ENCODE data around the gene ST6GALNAC3.
"Not testable (repeated sequence)": the region's sequence is repeated elsewhere in the genome, so short reads cannot be mapped to it uniquely, and the experiment has no call there.

The ST6GALNAC3 gene

DNA sequence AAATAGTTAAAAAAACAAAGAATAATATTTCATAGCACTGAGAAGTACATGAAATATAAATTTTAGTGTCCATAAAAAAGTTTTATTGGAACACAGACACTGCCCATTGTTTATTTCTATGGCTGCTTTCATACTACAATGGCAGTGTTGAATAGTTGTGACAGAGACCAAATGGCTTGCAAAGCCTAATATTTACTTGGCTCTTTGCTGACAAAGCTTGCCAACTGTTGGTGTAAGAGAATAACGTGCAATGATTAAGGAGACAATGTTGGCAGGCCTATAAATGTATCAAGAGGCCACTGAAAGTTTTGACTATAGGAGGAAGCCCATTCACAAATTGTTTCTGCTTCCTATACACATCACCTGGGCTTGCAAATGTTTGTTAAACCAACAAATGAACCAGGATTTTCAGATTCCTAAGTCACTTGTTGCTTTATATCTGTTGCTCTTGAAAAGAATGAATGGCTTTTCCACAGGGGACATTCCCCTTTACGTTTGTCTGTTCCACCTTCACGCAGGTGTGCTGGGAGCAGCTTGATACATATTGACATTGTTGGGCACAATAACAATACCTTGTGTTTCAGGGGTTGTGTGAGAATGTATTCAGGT is 5.5 kb upstream of the ST6GALNAC3 start:
- no peak overlapping the region for H3K4me3 ChIP-seq
- no peak overlapping the region for H3K27ac ChIP-seq

DNA sequence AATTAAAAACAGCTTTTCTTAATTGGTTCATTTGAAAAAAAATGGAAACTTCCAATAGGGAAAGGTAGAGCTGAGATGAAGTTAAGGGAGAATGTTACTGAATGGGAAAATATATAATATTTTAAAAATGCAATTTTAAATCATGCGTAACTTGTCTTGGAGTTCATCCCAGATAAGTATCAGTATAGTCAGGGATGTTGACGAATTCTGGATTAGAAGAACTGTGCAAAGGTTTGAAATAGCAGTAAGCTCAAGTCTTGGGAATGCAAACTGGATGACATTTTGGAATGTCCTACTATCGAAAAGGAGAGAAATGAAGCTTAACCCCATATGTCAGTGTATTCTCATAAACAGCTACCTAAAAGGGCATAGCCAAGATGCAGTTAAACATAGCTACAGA is 4.0 kb upstream of the ST6GALNAC3 start:
- H3K27ac ChIP-seq: no peak overlapping the region
- no peak overlapping the region for H3K4me3 ChIP-seq

DNA sequence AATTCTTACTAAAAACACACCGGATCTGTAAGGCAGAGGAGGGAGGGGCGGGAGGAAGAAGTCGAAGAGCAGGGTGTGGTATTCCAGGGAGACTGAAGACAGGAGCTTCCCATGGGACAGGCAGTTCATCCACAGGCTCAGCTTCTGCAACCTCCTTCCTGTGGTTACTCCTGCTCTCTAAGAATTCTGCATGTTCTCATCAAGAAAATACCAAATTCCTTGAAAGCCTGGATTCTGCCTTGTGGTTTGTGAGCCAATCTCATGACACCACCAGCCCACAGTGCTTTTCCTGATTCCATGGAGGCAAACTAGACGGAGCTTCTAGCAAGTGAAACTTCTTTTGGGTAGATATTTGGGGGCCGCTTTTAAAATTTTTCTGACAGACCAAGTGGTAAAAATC is 1.1 kb upstream of the ST6GALNAC3 start:
- Histone ChIP-seq H3K27ac (no peak overlapping the region), H3K4me3 (no peak overlapping the region)

DNA sequence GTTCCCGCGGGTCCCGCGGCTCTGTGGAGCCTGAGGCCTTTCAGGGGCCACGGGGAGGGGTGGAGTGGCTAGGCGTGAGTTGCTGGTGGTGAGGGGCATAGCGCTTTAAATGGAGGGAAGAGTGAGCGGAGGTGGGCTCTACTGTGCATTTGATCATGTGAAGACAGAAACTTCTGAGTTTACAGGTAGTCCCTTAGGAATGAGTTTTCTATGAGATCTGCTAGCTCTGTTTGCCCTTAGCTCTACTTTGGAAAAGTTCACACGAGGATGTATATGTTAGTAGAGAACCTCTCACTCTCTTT is 593 bp downstream of the ST6GALNAC3 start:
- Histone ChIP-seq H3K4me3 (peak overlapping the region; percentile 33 to 57 (median 42)), H3K27ac (peak overlapping the region in 11 of 21 experiments; percentile 9 to 73 (median 47))

DNA sequence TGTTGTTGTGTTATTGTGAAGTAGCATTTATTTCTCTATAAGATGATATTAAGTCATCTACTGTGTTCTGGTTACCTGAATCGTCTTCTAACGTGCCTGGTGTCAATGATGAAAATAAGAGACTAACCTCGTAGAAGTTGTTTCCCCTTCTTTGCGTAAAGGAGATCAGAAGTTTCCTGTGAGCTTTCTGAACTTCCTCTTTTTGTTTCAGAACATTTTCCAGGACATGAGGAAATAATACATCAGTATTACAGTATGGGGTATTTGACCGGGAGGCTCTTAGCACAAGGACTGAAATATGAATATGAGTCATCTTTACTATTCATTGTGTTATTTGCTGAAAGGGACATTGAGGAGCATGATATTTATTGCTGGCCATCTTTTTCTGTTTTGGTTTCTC is 1.3 kb downstream of the ST6GALNAC3 start:
- H3K4me3 ChIP-seq: no peak overlapping the region

DNA sequence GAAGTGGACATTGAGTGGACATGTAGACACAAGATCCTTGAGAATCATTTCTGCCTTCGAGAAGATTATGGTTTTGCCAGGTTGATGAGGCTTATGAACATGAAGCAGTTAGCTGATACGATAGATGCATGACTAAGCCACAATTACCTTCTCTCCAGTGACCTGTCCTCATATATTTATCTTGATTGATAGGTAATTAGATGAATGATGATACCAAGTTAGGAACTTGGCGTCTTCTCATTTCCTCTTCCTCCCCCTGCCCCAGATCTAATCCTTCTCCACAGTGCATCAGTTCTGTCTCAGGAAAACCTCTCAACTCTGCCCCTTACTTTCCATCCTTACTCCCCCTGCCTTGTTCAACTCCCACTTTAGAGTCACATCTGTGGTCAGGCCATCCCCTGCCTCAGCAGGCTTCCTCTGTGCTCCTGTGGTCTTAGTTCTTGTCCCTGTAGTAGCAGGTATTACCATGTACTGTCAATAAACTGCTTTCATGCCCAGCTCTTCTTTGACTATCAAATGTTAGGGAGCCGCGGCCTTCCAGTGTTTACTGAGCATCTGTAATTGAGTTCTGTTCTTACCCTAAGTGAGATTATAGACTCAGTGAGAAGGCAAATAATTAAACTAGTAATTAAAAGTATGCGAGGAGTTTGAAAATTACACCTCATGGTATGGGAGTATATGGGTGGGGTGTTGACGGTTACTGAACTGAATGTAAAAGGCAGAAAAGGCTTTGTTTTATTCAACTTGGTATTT is 5.1 kb downstream of the ST6GALNAC3 start:
- H3K4me3 ChIP-seq: no peak overlapping the region

More for the DNA sequence above, 1.3 kb downstream of the ST6GALNAC3 start:
- H3K27ac ChIP-seq: peak overlapping the region in 5 of 21 experiments; percentile 29 to 62 (median 51)

DNA sequence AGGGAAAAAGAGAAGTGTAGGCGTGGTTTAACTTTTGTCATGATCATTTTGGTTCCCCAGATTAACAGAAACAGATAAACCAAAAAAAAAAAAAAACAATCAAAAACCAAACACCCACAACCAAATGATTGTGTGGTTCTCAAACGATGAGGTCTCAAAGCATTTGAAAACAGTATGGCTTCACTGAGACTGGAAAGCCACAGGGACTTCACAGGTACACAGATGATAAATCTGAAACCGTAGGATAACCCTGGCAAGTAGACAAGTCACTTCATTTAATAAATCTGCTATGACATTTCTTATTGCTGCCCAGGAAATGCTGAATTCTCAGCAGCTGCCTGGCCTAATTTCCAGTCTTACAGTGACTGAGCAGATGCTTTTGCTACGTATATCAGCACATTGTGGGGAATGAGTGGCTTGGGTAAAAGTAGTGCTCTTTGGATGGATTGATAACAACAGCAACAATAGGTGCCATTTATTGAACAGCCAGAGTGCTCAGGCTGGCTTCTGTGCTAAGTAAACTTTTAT is 6.1 kb downstream of the ST6GALNAC3 start:
- Histone ChIP-seq H3K27ac (no peak overlapping the region), H3K4me3 (no peak overlapping the region)

More for the DNA sequence above, 5.1 kb downstream of the ST6GALNAC3 start:
- H3K27ac ChIP-seq: no peak overlapping the region

DNA sequence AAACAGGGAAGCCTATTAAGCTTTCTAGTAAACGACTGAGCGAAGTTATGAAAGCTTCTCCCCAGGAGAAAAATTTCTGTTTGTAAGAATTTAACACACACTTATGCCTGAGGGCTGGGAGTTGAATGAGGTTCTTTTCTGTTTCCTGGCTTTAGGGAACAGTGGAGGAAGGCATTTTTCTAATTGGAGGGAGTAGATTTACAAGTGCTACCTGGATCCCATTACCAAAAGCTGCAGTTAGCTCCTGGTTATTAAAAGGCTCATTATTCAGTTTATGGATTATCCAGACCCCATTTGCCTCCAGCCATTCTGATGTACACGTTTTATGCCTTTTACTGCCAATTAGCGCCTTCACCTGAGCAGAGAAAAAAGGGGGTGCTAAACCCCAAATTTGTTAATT is 7.5 kb downstream of the ST6GALNAC3 start:
- Histone ChIP-seq H3K4me3 (no peak overlapping the region), H3K27ac (no peak overlapping the region)

DNA sequence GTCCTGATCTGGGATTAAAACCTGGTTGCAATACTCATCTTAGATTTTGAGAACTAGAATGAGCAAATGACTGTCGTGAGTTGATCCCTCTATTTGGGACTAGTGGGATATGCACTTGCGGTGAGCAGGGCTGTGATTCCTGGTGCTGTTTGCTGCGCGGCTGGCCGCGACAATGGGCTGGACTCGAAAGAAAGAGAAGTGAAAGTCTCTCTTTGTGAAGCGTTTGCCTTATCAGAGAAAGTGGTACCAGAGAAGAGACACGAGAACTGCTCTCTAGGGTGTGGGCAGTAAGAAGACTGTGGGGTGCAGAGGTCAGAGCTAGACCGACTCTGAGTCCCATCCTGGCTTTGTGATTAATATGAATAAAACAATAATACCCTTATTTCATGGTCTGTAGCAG is 8.6 kb downstream of the ST6GALNAC3 start:
- no peak overlapping the region for H3K27ac ChIP-seq
- no peak overlapping the region for H3K4me3 ChIP-seq

DNA sequence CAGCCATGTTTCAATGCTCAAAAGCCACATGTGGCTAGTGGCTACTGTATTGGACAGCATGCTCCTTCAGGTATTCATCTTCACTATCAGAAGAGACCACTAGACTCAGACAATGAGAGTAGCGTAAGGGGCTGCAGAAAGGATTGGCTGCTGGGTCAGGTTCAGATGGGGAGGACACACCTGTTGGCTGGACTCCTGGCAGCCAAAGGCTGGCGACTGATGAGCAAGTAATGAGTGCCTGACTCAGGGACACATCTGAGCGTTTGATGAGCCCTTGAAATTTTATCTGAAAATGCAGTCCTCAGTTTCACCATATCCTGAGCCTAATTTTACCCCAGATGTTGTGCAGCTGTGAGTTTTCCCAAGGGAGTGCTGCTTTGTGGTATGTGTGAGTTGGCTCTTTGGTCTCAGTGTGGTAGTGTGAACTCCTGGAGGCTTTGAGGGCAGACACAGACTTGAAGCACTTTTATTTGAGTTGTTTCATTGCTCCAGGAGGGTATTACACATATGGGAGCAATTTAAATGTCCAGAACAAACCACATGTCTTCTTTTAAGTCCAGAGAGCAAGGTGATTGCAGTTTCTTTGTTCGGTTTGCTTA is 9.6 kb downstream of the ST6GALNAC3 start:
- no peak overlapping the region for H3K27ac ChIP-seq
- no peak overlapping the region for H3K4me3 ChIP-seq

DNA sequence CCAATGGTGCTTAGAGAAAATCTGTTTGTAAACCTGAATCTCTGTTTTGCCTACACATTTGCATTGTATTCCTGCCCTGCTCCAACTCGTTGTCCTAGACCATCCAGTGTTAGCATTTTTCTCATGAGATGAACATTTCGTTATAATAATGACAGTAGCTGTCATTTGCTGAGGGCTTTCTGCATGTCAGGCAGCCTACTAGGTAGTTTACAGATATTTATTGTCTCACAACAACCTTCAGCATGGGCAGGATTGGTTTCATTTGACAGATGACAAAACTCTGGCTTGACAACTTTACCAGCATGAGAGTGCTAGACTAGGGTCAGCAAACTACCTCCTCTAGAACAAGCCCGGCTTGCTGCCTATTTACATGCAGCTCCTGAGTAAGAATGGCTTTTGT is 10.1 kb downstream of the ST6GALNAC3 start:
- Histone ChIP-seq H3K4me3 (no peak overlapping the region), H3K27ac (no peak overlapping the region)

DNA sequence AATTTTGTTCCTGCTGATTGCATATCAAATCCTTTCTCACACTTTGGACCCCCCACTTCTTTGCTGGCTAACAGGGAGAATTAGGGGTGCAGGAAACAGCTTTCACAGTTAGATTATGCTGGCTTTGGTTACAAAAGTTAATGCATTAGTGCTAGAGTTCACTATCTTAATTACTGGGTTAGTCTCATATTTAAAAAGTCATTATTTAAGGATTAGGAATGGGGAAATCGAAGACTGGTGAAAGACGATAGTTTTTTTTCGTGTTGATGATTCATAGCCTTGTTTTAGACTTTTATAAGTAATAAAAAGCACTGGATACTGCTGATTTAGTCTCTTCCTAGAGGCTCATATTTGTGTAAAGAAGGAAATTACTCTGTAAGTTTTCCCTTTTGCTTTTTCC is 11.6 kb downstream of the ST6GALNAC3 start:
- no peak overlapping the region for H3K4me3 ChIP-seq
- H3K27ac ChIP-seq: no peak overlapping the region

DNA sequence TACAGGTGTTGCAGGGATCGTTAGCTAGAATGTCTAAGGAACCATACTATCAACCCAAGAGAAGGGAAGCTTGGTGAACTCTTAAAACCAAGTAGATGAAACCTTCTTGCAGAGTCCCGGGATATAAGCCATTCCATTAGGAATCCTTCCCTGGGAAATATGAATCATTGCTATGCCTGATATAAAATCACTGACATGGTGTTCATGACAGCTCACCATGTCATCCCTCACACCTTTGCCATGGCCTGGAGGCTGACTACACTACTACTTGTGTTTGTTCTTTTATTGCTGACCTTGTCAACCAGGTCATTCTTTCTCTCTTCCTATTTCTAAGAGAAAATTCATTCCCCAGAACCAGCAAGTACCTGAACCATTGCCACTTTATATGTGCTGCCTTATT is 12.1 kb downstream of the ST6GALNAC3 start:
- Histone ChIP-seq H3K4me3 (no peak overlapping the region), H3K27ac (no peak overlapping the region)

DNA sequence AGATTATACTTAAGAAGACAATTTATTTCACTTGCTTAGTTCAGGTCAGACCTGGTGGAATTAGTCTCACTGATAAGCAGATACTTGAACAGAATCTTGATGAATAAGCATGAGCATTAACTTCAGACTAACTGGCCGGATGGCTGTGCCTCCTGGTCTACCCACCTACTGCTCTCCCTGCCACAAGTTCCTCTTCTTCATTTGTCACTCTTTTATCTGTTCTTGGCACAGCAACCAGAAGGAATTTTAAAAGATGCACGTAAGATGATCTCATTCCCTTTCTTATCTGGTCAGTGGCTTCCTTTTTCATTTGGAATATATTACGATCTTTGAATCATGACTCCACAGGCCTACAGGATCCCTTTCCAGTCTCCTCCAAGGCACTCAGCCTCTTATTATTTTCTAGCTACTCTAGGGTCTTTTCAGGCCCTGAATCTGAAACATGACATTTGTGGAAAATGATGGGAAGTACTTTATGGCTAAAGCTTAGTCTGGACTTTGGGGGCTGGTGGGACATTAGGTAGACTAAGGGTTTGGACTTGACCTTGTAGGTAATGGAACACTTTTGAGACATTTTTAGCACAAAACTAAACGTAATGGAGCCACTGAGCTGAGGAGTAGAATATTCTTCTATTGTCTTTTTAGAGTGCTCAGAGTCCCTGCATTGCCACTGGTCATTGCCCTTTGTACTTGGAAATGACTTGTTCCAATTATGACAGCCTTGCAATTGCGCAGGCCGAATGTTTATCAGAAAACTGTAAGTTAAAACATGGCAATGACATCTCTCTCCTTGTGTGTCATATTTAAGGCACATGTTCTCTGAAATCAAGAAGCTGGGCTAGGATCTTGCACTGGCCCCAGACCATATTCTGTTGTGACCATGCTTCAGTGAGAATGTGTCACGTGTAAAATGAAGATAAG is 16.0 kb downstream of the ST6GALNAC3 start:
- no peak overlapping the region for H3K27ac ChIP-seq
- no peak overlapping the region for H3K4me3 ChIP-seq

DNA sequence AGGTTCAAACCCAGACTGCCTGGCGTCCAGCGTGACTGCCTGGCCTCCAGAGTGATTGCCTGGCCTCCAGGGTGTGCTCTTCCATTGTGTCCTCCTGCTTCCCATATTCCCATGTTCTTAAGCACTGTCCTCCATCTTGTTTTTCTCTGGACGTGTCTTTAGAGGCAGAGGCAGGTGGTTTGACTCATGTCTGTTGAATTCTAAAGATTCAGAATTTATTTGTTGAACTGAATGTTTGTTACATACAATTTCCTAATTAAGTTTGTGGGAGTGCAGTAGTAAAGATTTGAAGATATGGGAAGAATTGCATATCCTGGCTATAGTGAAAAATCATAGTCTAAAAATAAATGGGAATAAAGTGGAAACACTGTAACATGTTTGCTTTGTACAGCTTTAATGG is 18.3 kb downstream of the ST6GALNAC3 start:
- Histone ChIP-seq H3K4me3 (no peak overlapping the region), H3K27ac (no peak overlapping the region)

DNA sequence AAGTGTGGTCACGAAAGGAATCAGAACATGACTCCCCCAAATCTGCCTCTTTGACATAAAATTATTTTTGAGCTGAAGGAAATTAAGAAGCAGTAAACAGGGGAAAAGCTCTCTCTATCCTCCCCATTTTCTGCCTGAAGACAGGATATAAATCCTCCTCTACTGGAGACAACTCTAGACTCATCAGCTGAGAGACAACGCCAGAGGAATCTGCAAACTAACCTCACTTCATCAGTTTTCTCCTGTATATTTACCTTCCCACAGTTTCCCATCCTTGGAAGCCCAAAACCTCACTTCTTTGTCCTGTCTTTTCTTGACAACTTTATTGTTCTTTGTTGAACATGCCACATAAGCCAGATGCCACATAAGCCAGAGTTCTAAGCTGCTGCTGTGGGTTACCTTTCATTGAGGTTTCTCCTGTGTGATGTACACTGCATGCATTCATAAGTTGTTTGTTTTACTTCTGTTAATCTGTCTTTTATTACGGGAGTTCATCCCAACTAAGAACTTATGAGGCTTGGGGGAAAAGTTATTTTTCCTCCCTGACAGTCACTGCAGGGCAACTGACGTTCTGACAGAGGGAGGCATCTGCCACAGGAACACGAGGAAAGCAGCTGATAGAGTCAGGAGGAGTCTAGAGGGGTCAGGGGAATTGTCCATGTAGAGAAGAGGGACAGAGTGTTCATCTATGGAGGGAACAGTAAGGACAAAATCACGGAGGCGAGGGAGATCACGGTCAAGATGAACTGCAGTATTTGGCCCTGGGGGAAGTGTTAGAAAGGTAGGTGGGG is 19.2 kb downstream of the ST6GALNAC3 start:
- Histone ChIP-seq H3K27ac (no peak overlapping the region), H3K4me3 (no peak overlapping the region)

DNA sequence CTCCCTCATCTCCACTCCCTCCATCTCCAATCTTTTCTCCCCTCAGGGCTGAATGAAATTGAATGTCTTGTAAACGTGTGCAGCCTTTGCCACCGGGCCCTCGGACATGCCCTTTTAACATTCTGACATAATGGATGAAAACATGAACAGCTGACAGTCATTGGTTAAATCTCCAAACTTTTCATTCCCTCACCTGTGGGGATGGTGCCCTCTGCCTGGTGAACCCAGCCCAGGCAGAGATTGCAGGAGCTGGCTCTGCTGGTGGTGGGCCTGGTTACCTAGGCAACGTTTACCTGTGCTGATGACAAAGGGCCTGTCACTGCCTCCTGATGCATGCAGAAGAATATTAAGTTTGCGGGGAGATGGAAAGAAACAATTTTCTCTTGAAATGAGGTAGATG is 21.3 kb downstream of the ST6GALNAC3 start:
- Histone ChIP-seq H3K27ac (no peak overlapping the region), H3K4me3 (no peak overlapping the region)

DNA sequence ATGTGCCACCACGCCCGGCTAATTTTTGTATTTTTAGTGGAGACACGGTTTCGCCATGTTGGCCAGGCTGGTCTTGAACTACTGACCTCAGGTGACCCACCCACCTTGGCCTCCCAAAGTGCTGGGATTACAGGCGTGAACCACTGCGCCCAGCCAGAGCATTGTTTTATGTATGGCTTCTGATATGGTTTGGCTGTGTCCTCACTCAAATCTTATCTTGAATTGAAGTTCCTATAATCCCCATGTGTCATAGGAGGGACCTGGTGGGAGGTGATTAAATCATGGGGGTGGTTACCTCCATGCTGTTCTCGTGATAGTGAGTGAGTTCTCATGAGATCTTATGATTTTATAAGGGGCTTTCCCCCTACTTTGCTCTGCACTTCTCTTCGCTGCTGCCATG is 22.5 kb downstream of the ST6GALNAC3 start:
- H3K4me3 ChIP-seq, H3K27ac ChIP-seq: not testable (repeated sequence)

DNA sequence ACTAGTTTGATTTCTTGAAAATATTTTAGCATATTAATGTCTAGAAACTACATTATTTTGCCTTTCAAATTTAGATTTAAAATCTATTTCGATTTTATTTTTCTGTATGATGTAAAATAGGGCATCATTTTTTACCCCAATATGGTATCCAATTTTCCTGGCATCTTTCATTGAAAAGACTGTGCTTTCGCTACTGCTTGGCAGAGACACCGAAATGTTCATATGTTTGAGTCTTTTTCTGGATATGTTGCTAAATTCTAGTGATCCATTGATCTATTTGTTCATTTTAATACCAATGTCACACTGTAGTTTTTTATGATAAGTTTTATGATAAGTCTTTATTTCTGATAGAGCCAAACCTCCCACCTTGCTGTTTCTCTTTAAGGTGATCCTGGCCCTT is 24.3 kb downstream of the ST6GALNAC3 start:
- no peak overlapping the region for H3K27ac ChIP-seq
- no peak overlapping the region for H3K4me3 ChIP-seq

Data from skin epidermis (tissue), 12 donors.